ENCODE measurements around the gene RBMS1.

DNA sequence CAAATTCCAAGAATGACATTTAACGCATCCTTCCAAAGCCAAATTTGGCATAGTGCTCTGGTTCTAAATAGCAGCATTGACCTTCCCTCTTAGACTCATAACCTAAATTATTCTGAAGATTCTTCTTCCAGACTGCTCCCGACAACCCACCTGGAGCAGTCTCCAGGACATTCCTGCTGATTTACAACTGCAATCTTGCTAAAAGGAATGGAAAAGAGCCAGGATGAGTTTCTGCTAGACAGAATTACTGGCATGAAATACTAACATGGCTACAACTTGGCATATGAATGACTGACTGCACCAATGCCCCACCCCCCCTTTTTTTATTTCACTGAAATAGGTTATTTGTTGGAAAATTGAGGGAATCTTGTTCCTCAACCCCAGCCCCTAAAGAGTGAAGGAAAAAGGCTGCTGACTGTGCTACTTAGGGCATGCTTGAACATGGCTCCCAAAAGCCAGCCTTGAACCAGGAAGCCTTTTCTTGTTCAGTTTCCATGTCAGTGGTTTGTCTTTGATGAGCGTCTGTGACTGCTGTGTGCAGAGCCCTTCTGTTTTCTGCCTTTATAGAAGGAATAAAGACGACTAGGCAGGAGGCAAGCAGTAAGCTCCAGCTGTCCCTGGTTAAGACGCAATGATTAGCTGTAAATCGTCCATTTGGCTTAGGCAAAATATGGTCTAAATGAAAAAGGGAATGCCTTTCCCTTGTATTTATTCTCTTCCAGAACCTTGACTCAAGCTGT lies 246.1 kb downstream of the RBMS1 start:
- no peak for TF ChIP-seq EZH2phosphoT487 (IDR thresholded peaks at IDR 0.05; ENCODE audit: borderline replicate concordance)
- TF ChIP-seq, protein P1, sequence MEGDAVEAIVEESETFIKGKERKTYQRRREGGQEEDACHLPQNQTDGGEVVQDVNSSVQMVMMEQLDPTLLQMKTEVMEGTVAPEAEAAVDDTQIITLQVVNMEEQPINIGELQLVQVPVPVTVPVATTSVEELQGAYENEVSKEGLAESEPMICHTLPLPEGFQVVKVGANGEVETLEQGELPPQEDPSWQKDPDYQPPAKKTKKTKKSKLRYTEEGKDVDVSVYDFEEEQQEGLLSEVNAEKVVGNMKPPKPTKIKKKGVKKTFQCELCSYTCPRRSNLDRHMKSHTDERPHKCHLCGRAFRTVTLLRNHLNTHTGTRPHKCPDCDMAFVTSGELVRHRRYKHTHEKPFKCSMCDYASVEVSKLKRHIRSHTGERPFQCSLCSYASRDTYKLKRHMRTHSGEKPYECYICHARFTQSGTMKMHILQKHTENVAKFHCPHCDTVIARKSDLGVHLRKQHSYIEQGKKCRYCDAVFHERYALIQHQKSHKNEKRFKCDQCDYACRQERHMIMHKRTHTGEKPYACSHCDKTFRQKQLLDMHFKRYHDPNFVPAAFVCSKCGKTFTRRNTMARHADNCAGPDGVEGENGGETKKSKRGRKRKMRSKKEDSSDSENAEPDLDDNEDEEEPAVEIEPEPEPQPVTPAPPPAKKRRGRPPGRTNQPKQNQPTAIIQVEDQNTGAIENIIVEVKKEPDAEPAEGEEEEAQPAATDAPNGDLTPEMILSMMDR (conservative IDR thresholded peaks at IDR 0.05; ENCODE audit: low read length) = no peak
